Fibroblast of villous mesenchyme (primary cell): ENCODE measurements around the gene FUOM. TPM values are rescaled to one million over a fixed set of nuclear protein-coding genes. Genes with fewer than 3 reads are reported as not detected.
A peak's percentile ranks its signal among the peaks of the same experiment; 100 is the strongest.

Experiments
- DNase-seq: peaks from one replicate; pipeline ENCODE4 v3.0.0-alpha.2; 2010; ENCODE audit warnings: low read depth
- H3K4me3 ChIP-seq: 2 replicates; pipeline ENCODE4 v1.5.1; 2011; ENCODE audit warnings: low read depth, mild to moderate bottlenecking, low read length
- total RNA-seq: library from RNA; depleted of rRNA; stranded (reverse); fragments of >200 nt; gene quantifications from 2 replicates; pipeline ENCODE4 v1.2.3, GENCODE V29; 2012
- TF ChIP-seq, protein P1 (sequence below): IDR thresholded peaks from 2 replicates; pipeline ENCODE4 v1.5.1; 2012; ENCODE audit warnings: low read depth, mild to moderate bottlenecking, low read length; ENCODE audit not compliant: insufficient read depth

FUOM gene
- total RNA-seq, 1 donor: 7.3 TPM

DNA sequence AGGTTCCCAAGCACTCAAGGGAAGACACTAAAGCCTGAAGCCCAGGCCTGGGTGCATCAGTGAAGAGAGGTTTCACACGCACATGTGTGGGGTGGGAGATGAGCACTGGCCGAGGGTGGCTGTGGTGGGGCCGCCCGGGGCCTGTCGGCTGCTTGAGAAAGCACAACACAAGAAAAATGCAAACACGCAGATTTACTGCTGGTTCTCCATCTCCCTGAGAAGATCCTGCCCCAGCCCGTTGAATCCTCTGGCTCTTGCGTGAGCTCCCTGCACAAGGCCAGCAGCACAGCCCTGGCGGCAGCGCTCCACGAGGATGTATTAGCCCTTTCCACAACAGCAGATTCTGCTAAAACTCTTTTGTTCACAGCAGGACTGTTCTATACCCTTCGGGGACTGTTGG is 42.9 kb downstream of the FUOM start:
- TF ChIP-seq, protein P1, sequence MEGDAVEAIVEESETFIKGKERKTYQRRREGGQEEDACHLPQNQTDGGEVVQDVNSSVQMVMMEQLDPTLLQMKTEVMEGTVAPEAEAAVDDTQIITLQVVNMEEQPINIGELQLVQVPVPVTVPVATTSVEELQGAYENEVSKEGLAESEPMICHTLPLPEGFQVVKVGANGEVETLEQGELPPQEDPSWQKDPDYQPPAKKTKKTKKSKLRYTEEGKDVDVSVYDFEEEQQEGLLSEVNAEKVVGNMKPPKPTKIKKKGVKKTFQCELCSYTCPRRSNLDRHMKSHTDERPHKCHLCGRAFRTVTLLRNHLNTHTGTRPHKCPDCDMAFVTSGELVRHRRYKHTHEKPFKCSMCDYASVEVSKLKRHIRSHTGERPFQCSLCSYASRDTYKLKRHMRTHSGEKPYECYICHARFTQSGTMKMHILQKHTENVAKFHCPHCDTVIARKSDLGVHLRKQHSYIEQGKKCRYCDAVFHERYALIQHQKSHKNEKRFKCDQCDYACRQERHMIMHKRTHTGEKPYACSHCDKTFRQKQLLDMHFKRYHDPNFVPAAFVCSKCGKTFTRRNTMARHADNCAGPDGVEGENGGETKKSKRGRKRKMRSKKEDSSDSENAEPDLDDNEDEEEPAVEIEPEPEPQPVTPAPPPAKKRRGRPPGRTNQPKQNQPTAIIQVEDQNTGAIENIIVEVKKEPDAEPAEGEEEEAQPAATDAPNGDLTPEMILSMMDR: no peak
- no peak overlapping the region for H3K4me3 ChIP-seq
- peak; percentile 19 for DNase-seq

DNA sequence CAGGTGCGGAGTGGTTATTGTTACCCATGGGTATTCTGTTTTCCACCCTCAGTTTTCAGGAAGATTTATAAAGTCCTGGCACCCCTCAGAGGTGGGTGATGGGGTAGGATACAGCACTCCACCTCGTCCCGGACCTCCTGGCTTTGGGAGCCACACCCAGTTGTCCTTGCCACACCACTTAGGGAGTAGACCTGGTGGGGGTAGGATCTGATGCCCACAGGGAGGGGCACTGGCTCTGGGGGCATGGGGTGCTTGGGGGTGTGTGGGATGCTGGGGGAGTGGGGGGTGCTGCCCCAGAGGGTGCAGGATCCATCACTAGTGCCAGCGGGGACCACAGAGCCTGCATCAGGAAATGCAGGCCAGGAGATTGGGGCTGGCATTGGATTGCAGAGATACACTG is 44.6 kb downstream of the FUOM start:
- H3K4me3 ChIP-seq: no peak overlapping the region
- no peak for DNase-seq
- TF ChIP-seq, protein P1: no peak

DNA sequence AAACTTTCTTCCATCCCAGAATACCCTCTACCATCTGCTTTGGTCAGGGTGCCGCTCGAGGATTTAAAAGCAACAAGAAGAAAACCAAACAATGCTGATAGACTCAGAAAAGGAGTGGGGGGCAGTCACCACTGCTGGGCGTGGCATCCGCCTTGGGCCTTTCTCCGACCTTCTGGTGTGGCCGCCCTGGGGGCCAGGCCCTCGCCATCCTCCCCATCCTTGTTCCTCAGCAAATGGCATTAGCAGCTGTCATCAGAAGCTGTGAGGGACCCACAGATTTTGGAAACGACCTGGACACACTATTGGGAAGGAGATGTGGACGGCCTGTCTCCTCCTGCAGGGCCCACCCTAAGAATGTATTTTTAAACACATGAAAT is 45.1 kb downstream of the FUOM start:
- TF ChIP-seq, protein P1: no peak

GRCh38 chr10:133312016-133312768 is 45.6 kb downstream of the FUOM start:
- no peak overlapping the region for H3K4me3 ChIP-seq
- DNase-seq: no peak
- TF ChIP-seq, protein P1: no peak

More for the DNA sequence above, 45.1 kb downstream of the FUOM start:
- H3K4me3 ChIP-seq: no peak overlapping the region
- DNase-seq: no peak

DNA sequence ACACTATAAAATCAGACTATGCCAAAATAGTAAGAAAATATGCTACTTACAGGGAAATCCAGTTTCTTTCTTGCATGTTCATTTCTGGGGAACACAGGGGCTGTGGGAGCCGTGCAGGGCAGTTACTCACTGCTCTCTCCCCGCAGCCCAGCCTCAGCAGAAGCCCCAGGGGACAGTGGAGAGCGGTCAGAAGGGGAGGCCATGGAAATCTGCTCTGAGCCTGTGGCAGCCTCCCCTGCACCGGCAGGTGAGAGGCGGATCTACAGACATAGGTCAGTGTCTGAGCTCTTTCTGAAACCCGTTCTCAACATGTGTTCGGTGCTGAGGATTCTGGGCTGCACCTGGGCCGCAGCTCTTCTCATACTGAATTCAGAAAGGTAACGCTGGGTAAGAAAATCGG is 46.2 kb downstream of the FUOM start:
- TF ChIP-seq, protein P1: no peak
- no peak for DNase-seq
- no peak overlapping the region for H3K4me3 ChIP-seq

- no peak overlapping the region for H3K4me3 ChIP-seq
- DNase-seq: no peak
- TF ChIP-seq, protein P1: no peak
Observed at GRCh38 chr10:133310789-133311188, 47.0 kb downstream of the FUOM start.

DNA sequence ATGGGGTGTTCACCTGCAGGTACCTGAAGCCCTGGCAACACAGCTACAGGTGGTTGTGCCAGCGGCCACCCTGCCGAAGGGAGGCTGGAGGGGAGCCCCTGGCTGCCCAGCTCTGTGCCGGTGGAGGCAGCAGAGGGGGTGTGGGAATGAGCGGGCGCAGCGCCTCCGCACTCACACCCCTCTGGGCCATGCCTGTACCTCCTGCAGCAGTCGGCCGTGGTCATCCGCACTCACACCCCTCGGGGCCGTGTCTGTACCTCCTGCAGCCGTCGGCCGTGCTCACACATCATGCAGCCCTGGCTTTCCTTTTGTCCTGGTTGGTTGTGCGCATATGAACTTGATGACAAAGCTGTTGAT is 47.4 kb downstream of the FUOM start:
- no peak for DNase-seq
- TF ChIP-seq, protein P1: no peak
- no peak overlapping the region for H3K4me3 ChIP-seq
